Endodermal cell (in vitro differentiated cells): ENCODE data around the gene OR14I1. TPM values are rescaled to one million over a fixed set of nuclear protein-coding genes. Genes with fewer than 3 reads are reported as not detected.

ENCODE experiments used
- DNase-seq: peaks from one replicate; pipeline ENCODE4 v3.0.0-alpha.2; 2017
- H3K27ac ChIP-seq: 2 replicates; pipeline ENCODE4 v1.5.1; 2013; ENCODE audit warnings: mild to moderate bottlenecking, low read depth, low read length, moderate library complexity
- H3K27me3 ChIP-seq: 2 replicates; pipeline ENCODE4 v1.6.1; 2013; ENCODE audit warnings: mild to moderate bottlenecking, low read length, moderate library complexity; ENCODE audit not compliant: insufficient read depth, control insufficient read depth, poor library complexity, severe bottlenecking
- H3K36me3 ChIP-seq: 2 replicates; pipeline ENCODE4 v1.7.0; 2013; ENCODE audit warnings: mild to moderate bottlenecking, low read length, moderate library complexity; ENCODE audit not compliant: control insufficient read depth, insufficient read depth
- H3K4me1 ChIP-seq: one replicate; pipeline ENCODE4 v1.7.0; 2013; ENCODE audit warnings: low read length; ENCODE audit not compliant: control insufficient read depth, insufficient read depth
- H3K4me3 ChIP-seq: 2 replicates; pipeline ENCODE4 v1.5.1; 2013; ENCODE audit warnings: mild to moderate bottlenecking, low read length, moderate library complexity
- H3K9ac ChIP-seq: 2 replicates; pipeline ENCODE4 v1.6.1; 2013; ENCODE audit warnings: mild to moderate bottlenecking, low read length, moderate library complexity; ENCODE audit not compliant: poor library complexity, severe bottlenecking; ENCODE audit errors: extremely low read depth
- H3K9me3 ChIP-seq: 2 replicates; pipeline ENCODE4 v1.6.1; 2013; ENCODE audit warnings: mild to moderate bottlenecking, low read length, moderate library complexity; ENCODE audit not compliant: control insufficient read depth
- H3K27ac Mint-ChIP-seq: 2 replicates; pipeline ENCODE4 v1.8.0; 2020; ENCODE audit warnings: mixed read lengths
- H3K27me3 Mint-ChIP-seq: 2 replicates; pipeline ENCODE4 v1.8.0; 2021; ENCODE audit warnings: mild to moderate bottlenecking, mixed read lengths; ENCODE audit not compliant: insufficient read depth
- H3K36me3 Mint-ChIP-seq: 2 replicates; pipeline ENCODE4 v1.8.0; 2020; ENCODE audit warnings: low read depth, mixed read lengths
- H3K4me1 Mint-ChIP-seq: 2 replicates; pipeline ENCODE4 v1.8.0; 2020; ENCODE audit warnings: mixed read lengths
- H3K4me3 Mint-ChIP-seq: 2 replicates; pipeline ENCODE4 v1.8.0; 2020; ENCODE audit warnings: mild to moderate bottlenecking, moderate library complexity, mixed read lengths
- H3K9me3 Mint-ChIP-seq: 2 replicates; pipeline ENCODE4 v1.8.0; 2020; ENCODE audit warnings: mild to moderate bottlenecking, mixed read lengths
- CTCF ChIP-seq: fragments of 200-600 bp; sonication (generic); conservative IDR thresholded peaks from 2 replicates; pipeline ENCODE4 v1.5.0; 2021; ENCODE audit warnings: antibody characterized with exemption, mild to moderate bottlenecking
- WGBS, 2 experiments: methylation state at CpG; one replicate each; pipeline versions ENCODE4 v1.1.5 to v1.1.7; 2013; ENCODE audit warnings: missing lambda C conversion rate in 2 of 2, mixed read lengths in 1 of 2; ENCODE audit not compliant: insufficient coverage in 1 of 2, insufficient read length in 1 of 2; 5-methylcytosine and 5-hydroxymethylcytosine counted together
- total RNA-seq, 2 donors: library from RNA; stranded (reverse); fragmentation: NEBNext Ultra II Directional in 1 of 2; extraction: Animal tissue kit (Norgen Biotek cat#: 25700) in 1 of 2; gene quantifications; 2 replicates in 1 of 2; 3 replicates in 1 of 2; pipeline ENCODE4 v1.2.1, GENCODE V29; 2021

OR14I1 gene
- total RNA-seq, 2 donors from 2014 or later, result not detected

GRCh38 chr1:248733566-248733965, 31.0 kb upstream of the OR14I1 start:
- no peaks in the 10 kb centered on the region for H3K36me3 ChIP-seq
- no peak overlapping the region for H3K9ac ChIP-seq
- no peak overlapping the region for H3K27ac ChIP-seq
- H3K27me3 ChIP-seq, result no peaks in the 10 kb centered on the region
- H3K9me3 Mint-ChIP-seq, result peaks cover 93% of the 10 kb centered on the region
- WGBS, 2 experiments, result 78 to 83% methylated on average over 5 of the region's 5 CpGs
- H3K27ac Mint-ChIP-seq, result no peak overlapping the region
- TF ChIP-seq CTCF, result no peak
- no peaks in the 10 kb centered on the region for H3K36me3 Mint-ChIP-seq
- H3K4me3 ChIP-seq, result no peak overlapping the region
- no peaks in the 10 kb centered on the region for H3K4me1 Mint-ChIP-seq
- no peaks in the 10 kb centered on the region for H3K4me1 ChIP-seq
- DNase-seq, result no peak
- H3K27me3 Mint-ChIP-seq, result no peaks in the 10 kb centered on the region
- H3K9me3 ChIP-seq, result peaks cover 90% of the 10 kb centered on the region
- H3K4me3 Mint-ChIP-seq, result no peak overlapping the region

- peaks cover 88% of the 10 kb centered on the region for H3K9me3 Mint-ChIP-seq
- WGBS, 2 experiments, result 65 to 69% methylated on average over 13 of the region's 13 CpGs
Measured at GRCh38 chr1:248730507-248731335, 28.2 kb upstream of the OR14I1 start.

GRCh38 chr1:248714248-248714647, 11.7 kb upstream of the OR14I1 start:
- Histone ChIP-seq H3K36me3 (no peaks in the 10 kb centered on the region), H3K27me3 (no peaks in the 10 kb centered on the region), H3K4me1 (no peaks in the 10 kb centered on the region), H3K4me3 (peak overlapping the region; percentile 15), H3K9me3 (peaks cover 92% of the 10 kb centered on the region), H3K9ac (no peak overlapping the region), H3K27ac (no peak overlapping the region)
- no peaks in the 10 kb centered on the region for H3K36me3 Mint-ChIP-seq
- no peaks in the 10 kb centered on the region for H3K27me3 Mint-ChIP-seq
- DNase-seq, result no peak
- no peak overlapping the region for H3K27ac Mint-ChIP-seq
- 65% methylated on average over 1 of the region's 3 CpGs; no CpG with 5 or more reads in 1 of the 2 experiments for WGBS, 2 experiments
- TF ChIP-seq CTCF, result no peak
- peaks cover 77% of the 10 kb centered on the region for H3K9me3 Mint-ChIP-seq
- no peak overlapping the region for H3K4me3 Mint-ChIP-seq
- H3K4me1 Mint-ChIP-seq, result no peaks in the 10 kb centered on the region

More at GRCh38 chr1:248730507-248731335, 28.2 kb upstream of the OR14I1 start:
- Mint-ChIP-seq H3K27ac (no peak overlapping the region), H3K27me3 (no peaks in the 10 kb centered on the region), H3K4me1 (no peaks in the 10 kb centered on the region), H3K4me3 (no peak overlapping the region), H3K36me3 (no peaks in the 10 kb centered on the region)
- Histone ChIP-seq H3K27ac (no peak overlapping the region), H3K9me3 (peaks cover 72% of the 10 kb centered on the region), H3K36me3 (no peaks in the 10 kb centered on the region), H3K4me3 (no peak overlapping the region), H3K4me1 (no peaks in the 10 kb centered on the region), H3K27me3 (no peaks in the 10 kb centered on the region), H3K9ac (no peak overlapping the region)
- DNase-seq, result no peak
- no peak for TF ChIP-seq CTCF
